Vagina (tissue), 2 donors: ENCODE measurements around the gene CITED4.

ENCODE experiments used
- POLR2AphosphoS5 ChIP-seq, 2 donors: sonication (generic); formaldehyde crosslinking; IDR thresholded peaks; one replicate each; pipeline ENCODE4 v1.9.0; 2017; ENCODE audit warnings: antibody characterized with exemption in 2 of 2, mild to moderate bottlenecking in 2 of 2, low read depth in 1 of 2; ENCODE audit not compliant: insufficient read depth in 1 of 2
- TF ChIP-seq, protein P1 (sequence below), 3 experiments: fragments of 450-650 bp in 2 of 3; fragments of 200-600 bp in 1 of 3; sonication (generic) in 1 of 3; IDR thresholded peaks; one replicate each; pipeline ENCODE4 v1.5.1; 2017 to 2019; ENCODE audit warnings: antibody characterized with exemption in 3 of 3, mild to moderate bottlenecking in 2 of 3, moderate library complexity in 2 of 3

DNA sequence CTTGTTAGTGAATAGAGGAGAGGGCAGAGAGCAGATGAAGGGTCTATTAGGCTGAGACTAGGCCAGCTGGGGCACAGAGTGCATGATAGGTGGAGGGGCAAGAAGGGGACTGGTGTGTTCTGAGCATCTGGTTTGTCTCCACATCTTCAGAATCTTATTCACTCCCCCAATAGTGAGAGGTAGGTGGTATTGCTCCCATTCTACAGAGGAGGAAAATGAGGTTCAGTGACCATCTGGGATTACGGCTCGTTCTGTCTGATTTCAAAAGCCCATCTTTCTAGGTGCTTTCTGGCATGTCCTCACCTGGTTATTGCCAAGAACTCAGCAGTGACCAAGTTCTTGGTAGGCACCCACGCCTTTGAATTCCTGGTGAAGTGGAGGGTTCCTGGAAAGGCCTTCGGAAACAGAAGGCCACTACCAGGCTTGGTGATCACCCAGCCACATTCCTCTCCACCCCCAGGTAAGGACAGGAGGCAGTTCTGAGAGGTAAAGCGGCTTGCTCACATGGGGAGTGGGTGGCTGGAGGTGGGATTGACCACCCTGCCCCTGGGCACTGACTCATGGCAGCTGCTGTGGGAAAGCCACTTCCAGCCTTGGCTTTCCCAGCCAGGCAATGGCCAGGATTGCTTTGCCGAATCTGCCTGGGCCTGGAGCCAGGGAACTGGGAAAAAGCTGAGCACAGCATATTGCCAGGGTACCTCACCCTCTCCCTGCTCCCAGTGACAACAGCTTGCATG is 18.8 kb upstream of the CITED4 start:
- no peak for TF ChIP-seq POLR2AphosphoS5 (IDR thresholded peaks at IDR 0.05; ENCODE audit: insufficient read depth in 1 of 2, low read depth in 1 of 2)
- TF ChIP-seq, protein P1, sequence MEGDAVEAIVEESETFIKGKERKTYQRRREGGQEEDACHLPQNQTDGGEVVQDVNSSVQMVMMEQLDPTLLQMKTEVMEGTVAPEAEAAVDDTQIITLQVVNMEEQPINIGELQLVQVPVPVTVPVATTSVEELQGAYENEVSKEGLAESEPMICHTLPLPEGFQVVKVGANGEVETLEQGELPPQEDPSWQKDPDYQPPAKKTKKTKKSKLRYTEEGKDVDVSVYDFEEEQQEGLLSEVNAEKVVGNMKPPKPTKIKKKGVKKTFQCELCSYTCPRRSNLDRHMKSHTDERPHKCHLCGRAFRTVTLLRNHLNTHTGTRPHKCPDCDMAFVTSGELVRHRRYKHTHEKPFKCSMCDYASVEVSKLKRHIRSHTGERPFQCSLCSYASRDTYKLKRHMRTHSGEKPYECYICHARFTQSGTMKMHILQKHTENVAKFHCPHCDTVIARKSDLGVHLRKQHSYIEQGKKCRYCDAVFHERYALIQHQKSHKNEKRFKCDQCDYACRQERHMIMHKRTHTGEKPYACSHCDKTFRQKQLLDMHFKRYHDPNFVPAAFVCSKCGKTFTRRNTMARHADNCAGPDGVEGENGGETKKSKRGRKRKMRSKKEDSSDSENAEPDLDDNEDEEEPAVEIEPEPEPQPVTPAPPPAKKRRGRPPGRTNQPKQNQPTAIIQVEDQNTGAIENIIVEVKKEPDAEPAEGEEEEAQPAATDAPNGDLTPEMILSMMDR (IDR thresholded peaks at IDR 0.05), result no peak
